Hematopoietic multipotent progenitor cell treated with erythropoietin and hydrocortisone succinate and interleukin-3 and kit ligand, for 17 days (in vitro differentiated cells): ENCODE data around the gene FIGLA.

Experiments used
- DNase-seq: peaks from one replicate; pipeline ENCODE4 v3.0.0-alpha.2; 2015; ENCODE audit warnings: low spot score

FIGLA gene

DNA sequence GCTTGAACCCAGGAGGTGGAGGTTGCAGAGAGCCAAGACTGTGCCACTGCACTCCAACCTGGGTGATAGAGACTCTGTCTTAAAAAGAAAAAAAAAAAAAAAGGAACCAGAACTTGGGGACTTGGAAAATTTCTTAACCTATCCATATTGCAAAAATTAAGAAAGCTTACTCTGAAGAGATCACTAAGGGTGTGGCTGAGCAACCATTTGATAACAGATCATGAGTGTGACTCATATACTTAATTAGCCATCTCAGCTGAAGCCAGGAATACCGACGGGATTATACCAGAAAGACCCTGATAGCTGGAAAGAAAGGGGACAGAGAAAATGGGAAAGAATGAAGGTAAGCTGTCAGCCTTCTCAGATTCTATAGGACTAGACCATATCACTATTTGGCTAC is 15.3 kb downstream of the FIGLA start:
- no peak for DNase-seq

DNA sequence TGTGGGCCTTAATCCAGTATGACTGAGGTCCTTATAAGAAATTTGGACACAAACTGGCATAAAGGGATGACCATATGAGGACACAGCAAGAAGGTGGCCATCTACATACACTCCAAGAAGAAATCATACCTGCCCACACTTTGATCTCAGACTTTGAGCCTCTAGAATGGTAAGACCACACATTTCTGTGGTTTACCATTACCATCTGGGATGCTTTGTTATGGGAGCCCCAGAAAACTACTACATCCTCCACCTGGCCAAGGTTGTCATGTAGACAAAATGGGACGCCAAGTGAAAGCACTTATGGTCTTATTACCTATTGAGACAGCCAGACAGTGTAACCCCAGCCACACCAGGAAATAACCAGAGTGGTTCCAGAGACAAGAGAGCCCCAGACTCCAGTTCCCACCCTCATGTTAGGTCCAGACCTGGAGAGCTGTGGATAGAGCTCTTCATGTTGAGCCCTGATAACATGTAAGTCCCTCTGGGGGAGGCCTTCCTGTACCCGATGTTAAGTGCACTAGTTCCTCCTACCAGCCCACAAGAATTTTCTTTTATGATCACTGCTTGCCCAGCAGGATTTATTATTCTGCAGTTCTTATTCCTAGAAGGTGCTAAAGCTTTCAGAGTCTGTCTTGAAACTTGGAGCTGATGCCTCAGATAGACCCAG is 17.8 kb downstream of the FIGLA start:
- no peak for DNase-seq

DNA sequence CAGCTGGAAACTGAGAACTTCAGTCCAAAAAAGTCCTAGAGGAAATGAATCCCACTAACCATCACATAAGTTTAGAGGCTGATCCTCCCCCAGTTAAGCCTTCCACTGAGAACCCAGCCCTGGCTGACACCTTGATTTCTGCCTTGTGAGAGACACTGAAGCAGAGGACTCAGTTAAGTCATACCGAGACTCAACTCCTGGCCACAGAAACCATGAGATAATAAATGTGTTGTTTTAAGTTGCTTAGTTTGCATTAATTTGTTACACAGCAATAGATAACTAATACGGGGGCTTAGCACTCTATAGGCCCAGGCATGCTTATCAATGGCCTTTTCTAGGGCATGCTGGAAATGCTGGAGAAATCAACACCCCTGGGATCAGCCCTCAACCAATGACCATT is 19.0 kb downstream of the FIGLA start:
- DNase-seq, result no peak

DNA sequence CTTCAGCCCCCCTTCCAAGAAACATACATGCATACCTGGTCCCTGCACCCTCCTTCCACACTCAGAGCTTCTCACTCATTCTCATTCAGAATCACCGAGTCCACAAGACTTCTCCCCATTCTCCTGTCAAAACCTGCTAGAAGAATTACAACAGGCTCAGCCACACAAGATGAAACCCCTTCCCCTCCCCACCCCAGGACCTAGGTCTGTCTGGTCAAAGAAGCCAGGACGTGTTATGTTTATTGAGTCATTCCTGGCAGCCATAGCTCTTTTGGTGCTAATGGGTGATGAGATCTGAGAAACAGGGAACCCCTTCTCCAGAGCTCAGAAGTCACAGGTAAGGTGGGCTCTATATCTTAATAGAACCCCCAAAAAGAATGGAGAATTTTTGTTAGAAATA is 21.0 kb downstream of the FIGLA start:
- DNase-seq, result no peak

DNA sequence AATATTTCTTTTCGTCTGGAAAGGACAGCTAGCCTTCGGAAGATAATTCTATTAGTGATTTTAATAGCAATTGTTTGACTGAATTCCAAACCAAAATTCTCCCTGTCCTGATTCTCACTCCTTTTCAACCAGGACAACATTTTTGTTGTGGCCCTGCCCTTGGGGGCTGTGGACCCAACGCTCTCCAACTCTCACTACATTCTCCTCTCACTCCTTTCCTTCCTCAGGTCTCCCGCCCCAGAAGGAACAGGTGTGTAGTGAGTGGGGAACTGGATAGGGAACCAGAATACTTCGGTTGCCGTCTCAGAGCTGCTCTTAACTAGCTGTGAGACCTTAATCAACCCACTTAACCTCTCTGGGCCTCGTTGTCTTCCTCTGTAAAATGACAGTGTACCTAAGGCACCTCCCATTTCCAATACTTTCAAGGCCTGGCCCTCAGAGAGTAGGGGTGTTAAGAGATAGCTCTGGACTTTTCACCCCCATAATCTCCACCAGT is 21.8 kb downstream of the FIGLA start:
- DNase-seq, result no peak

DNA sequence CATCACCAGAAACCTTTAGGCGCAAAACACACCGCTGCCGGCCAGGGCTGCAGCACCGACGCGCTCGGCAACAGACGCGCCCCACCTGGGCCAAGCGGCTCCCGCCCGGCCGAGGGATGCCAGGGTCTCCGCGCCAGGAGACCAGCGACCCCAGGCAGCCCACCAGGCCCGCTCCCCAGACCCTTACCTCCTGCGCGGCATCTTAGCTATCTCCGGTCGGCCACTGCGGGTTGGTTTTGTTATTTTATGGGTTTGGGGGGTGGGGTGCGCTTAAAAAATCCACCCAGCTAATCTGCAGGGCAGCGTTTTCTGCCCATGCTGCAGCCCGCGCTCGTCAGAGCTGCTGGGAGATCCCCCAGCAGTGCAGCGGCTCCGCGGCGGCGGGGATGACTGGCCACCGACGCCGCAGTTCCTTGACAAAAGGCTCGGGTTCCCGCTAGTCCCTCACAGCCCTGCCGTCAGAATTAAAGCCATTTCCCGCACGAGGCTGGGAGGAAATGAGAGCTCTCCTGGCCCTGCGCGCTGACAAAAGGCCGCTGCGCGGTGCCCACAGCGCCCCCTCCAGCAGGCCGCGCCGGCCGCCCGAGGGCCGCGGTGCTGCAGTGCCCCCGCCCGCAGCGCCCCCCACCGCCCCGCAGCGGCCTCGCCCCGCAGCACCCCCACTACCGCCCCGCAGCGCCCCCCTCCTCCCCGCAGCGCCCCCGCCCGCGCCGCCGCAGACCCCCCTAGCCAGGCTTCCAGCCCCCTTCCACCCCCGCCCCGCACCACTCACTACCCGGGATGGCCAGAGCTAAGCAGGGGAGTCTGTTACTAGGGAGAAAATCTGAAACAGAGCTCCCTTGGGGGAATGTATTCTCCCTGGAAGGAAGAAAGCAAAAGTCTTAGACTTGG is 22.5 kb downstream of the FIGLA start, which contains the start of gene ADD2:
TSS of gene ADD2 (minus strand) at position 502 of the 891 bp plus-strand sequence. CDS start 61,792 bp downstream, outside the sequence.
- no peak for DNase-seq

GRCh38 chr2:70767079-70767698 is 23.3 kb downstream of the FIGLA start:
- DNase-seq, result no peak

- DNase-seq, result no peak
Observed at GRCh38 chr2:70766357-70767078, 23.9 kb downstream of the FIGLA start.

DNA sequence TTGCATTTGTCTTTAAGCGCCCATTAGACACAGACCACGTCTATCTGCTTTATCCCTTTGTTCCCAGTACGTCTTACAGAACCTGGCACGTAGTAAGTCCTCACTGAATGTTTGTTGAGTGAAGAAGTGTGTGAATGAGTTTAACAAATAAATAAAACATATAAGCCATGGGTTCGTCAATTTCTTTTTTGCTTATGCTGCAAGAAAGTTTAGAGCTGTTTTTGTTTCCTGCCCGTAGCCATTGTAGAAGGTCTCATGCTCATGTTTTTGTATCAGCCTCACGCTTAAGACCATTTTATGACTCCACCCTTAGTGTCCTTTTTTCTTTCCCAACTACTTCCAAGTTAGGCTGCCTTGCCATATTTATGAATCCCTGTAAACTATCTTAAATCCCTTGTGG is 24.9 kb downstream of the FIGLA start:
- DNase-seq, result no peak

GRCh38 chr2:70759446-70759845 is 31.0 kb downstream of the FIGLA start:
- no peak for DNase-seq

GRCh38 chr2:70757966-70758365 is 32.5 kb downstream of the FIGLA start:
- no peak for DNase-seq

- DNase-seq, result no peak
Observed at GRCh38 chr2:70757360-70757759, 33.1 kb downstream of the FIGLA start.

GRCh38 chr2:70756128-70756527 is 34.3 kb downstream of the FIGLA start:
- DNase-seq, result no peak

GRCh38 chr2:70753902-70754301 is 36.5 kb downstream of the FIGLA start:
- no peak for DNase-seq

- DNase-seq, result no peak
Observed at GRCh38 chr2:70753031-70753430, 37.4 kb downstream of the FIGLA start.

DNA sequence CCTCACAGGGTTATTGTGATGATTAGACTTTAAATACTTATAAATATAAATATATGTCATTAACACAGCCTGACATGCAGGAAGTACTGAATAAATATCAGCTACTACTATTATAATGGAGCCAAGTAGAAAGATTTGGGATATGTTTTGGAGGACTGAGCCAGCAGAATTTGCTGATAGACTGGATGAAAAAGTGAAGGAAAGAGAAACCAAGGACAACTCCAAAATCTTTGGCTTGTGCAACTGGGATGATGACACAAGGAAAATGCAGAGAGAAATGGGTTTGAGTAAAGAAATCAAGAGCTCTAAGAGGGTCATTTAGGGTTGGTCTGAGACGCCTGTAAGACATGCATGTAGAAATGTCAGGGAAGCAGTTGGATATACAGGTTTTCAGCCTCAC is 38.0 kb downstream of the FIGLA start:
- no peak for DNase-seq

DNA sequence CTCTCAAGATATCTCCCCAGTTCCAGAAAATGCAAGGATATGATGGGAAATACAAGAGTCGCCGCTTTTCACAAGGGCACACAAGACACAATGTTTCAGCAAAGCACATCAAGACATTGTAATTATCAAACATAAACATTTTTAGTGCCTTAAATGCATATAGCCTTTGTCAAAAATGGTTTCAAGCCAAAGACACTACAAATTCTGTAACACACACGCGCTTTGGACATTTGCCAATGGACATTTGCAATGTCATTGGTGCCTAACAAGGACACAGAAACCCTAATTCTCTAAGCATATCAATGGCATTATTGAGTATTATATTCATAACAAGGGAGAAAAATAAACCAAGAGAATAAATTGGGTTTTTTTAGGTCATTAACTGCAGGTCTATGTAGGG is 38.6 kb downstream of the FIGLA start:
- DNase-seq, result peak; percentile 56

DNA sequence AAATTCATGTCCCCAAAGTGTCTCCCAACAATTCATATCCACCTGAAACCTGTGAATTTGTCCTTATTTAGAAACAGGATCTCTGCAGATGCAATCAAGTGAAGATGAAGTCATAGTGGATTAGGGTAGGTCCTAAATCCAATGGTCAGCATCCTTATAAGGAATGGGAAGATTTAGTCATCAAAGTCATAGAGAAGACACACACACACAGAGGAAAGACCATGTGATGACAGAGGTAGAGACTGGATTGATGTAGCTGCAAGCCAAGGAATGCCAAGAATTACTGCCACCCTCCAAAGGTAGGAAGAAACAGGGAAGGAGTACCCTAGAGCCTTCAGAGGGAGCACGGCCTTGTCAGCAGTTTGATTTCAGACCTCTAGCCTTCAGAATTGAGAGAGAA is 40.1 kb downstream of the FIGLA start:
- no peak for DNase-seq

GRCh38 chr2:70748002-70748784 is 42.2 kb downstream of the FIGLA start:
- no peak for DNase-seq

- DNase-seq, result no peak
Observed at GRCh38 chr2:70747284-70747683, 43.2 kb downstream of the FIGLA start.
